NCI-H748 treated with DMSO at 0.1 percent for 48 hours (cell line): Measurements from ENCODE around the gene CASQ1.

Source experiments
- DNase-seq: peaks from one replicate; lab custom pipeline; 2025; lab: John Stamatoyannopoulos, UW

The CASQ1 gene

DNA sequence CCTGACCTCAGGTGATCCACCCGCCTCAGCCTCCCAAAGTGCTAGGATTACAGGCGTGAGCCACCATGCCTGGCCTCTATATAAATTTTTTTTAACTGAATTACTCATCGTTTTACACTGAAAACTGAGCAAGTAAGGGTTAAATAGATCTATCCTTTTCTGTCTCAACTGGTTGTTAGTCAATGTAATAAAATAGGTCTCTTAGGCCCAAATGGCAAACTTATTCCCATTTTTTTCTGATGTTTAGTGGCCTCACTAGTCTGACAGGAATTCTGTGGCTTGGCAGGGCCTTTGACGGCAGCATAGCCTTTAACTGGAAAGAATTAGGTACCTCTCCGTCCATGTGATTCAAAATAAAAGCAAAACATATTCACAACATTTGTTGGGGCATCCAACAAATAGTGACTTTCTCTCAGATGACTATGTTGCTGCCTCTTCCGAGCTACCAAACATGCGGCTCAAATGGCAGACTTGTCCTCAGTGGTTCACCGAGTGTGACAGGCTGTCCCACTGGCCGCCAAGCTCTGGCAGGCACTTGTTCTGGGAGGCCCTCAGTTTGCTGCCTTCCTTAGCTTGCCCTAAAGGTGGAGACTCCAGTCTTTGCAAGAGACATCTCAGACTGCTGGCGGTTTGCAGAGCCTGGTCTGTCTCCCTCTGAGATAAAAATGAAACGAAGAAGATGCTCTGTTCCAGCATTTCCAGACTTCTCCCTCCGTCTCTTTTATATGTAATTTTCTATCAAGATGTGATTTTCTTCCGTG, 21.6 kb upstream of the CASQ1 start:
- no peak for DNase-seq

DNA sequence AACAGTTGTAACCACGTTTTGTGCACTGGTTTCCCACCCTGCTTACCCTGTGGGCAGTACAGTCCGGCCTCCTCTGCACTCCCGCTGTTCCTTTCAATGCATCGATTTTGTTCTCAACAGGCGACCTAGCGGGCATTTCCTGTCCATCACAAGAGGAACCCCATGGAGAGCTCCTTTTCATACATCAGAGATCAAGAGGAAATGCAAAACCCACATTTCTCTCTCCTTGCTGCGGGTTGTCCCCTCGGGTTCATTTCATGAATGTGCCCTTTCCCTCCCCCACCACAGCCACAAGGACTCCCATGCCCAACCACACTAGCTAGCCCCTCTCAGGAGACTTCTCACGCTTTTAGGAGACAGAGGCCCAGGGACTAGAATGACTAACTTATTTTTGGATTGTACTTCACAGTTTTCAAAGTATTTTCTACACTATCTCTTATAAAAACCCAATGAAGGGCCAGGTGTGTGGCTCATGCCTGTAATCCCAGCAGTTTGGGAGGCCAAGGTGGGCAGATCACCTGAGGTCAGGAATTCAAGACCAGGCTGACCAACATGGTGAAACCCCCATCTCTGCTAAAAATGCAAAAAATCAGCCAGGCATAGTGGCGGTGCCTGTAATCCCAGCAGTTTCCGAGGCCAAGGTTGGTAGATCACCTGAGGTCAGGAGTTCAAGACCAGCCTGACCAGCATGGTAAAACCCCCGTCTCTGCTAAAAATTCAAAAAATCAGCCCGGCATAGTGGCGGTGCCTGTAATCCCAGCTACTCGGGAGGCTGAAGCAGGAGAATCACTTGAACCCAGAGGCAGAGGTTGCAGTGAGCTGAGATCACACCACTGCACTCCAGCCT, 20.6 kb upstream of the CASQ1 start:
- peak; percentile 71 for DNase-seq

DNA sequence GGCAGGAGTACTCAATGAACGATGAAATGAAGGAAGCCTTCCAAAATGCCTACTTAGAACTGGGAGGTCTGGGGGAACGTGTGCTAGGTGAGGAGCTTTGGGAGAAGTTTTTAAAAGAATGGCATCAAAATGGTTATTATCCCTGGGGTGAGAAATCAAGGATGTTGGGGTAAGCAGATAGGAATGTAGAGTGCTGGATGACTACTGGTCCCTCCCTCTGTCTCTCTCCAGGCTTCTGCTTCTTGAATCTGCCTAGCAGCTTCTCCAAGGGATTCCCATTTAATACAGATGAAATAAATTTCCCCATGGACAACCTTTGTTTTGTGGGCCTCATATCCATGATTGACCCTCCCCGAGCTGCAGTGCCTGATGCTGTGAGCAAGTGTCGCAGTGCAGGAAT, 19.0 kb upstream of the CASQ1 start:
- no peak for DNase-seq

DNA sequence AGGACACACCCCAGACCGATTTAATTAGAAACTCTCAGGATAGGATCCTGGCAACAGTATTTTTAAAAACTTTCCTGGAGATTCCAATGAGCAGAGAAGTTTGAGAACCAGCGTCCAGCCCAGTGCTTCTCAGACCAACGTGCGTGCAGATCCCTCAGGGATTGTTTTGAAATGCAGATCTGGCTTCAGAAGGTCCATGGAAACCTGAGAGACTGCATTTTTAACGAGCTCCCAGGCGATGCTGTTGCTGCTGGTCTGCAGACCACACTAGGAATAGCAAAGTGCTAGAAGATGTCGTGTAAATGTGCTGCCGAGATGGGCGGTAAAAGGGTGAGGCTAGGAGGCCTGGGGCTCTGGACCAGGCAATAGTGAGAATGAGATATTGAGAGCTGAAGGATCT, 18.4 kb upstream of the CASQ1 start:
- DNase-seq, result no peak

DNA sequence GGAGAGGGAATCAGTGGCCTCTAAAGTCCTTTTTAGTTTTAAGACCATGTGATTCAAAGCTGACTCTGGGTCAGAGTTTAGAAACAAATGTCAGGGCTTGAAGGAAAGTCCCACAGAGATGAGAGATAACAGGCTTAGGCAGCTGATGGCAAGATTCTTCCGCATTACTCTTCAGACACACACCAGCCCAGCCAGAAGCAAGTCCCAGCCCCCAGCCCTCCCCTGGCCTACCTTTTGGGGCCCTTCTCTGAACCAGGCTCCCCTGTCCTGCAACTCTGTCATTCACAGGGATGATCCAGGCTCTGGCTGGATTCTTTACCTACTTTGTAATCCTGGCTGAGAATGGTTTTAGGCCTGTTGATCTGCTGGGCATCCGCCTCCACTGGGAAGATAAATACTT, 13.1 kb upstream of the CASQ1 start:
- DNase-seq, result no peak

DNA sequence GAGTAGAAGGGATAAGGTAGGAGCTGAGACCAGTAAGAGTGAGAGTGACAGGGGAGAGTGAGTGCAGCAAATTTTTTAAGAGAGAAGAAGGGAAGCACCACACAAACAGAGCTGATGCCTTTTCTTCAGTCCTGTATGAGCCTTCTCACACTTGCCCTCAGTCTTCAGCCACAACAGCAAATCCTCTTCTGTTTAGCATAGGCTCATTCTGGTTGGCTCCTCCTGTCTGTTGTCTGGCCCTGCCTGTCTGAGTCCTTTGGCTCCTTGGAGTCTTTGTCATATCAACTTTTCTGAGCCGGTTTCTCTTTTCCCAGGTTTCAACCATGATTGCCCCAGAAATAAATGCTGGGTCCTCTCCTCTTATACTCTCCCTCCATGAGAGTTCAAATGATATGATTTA, 12.7 kb upstream of the CASQ1 start:
- no peak for DNase-seq

DNA sequence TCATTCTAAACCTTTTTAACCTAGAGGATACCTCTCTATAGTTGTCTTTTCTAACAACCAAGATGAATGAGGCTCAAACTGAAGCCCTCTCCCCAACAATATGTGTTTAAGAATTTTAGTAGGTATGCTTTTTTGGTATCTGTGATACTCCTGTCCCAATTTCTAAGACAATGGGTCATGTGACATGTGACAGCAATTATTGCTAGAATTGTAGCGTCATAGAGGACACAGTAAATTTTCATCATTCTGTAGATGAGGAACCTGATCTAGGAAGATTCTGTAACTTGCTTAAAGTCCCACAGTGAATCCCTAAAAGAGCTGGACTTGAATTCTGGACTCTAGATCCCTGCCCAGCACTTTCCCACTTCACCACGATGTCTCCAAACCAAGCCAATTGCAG, 11.6 kb upstream of the CASQ1 start:
- DNase-seq, result no peak

DNA sequence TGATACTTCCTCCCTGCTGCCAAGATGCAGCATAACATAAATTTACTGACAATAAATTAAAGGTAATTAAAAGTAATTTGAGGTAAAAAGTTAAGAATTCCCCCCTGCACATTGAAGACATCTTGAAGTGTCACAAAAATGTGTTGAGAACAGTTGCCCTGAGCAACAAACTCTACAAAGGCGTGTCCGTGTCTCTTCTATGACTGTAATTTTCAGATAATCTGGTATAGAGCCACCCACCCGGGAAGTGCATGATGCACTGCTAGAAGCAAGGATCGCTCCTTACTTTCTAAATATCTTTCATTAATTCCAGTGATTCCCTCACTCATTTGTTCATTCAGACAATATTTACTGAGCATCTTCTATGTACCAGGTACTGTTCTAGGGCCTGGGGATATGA, 11.0 kb upstream of the CASQ1 start:
- no peak for DNase-seq

DNA sequence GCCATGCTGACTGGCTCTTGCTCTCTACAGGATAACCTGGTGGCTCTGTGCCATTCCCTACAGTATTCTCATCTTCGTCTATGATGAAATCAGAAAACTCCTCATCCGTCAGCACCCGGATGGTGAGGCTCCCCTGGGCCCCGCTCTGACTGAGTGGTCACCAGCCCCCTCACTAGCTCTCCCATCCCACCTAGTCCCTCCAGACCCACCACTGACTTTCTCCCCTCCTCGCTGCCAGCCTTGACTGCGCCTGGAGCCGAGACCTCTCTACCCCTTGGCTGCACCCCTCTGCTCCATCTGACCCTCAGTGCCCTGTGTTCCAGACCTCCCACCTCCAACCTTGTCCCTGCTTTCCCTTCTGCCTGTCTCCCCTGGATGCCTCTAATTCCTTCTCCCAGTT, 4.1 kb upstream of the CASQ1 start:
- DNase-seq, result no peak

DNA sequence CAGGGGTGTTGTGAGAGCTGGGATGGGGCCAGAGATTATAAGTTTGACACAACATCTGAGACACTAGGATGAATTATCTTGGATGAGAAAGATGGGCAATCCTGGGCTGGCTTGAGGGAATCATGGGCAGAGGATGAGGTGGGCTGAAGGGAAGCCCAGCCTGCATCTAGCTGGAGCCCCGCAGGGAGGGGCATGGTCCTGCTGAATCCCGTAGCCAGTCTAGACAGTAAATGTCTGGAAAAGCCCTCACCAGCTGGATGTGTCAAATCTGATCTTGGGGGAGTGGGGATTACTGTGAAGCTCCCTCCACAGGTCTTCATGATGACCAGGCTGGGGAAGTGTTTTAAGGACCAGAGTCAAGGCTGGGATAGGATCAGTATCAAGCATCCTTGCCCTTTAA, 3.6 kb upstream of the CASQ1 start:
- DNase-seq, result no peak

DNA sequence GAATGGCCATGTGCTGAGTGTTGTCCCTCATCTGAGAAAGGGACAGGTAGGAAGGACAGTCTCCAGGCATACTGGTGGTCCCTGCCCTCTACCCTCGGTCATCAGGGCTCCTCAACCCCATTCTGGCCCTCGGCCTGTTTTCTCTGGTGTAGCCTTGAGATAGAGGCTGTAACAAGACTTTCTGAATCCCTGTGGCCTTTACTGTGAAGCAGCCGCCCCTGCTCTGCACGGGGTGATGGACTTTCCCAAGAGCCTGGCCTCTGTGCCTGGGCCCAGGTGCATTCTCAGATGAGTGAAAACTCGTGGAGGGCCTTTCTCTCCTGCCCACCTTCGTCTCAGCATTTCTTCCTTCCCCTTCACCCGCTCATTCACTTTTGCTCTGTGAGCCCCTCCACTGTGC, 3.0 kb upstream of the CASQ1 start:
- DNase-seq, result no peak

DNA sequence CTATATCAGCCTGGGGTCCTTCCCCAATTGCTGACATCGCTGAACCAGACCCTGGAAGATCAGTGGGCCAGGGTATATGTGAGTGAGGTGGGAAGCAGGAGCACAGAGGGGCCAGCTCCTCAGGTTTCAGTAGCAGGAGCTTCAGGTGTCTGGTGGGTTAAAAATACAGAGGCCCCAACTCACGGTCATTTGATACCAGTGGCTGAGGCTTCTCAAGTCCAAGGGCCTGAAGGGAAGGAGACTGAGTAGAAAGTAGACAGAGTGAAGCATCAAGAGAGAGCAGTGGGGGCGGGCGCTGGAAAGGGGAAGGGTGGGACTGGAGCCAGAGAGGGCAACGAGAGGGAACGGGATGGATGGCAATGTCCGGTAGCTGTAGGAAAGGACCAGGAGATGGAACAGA, 2.0 kb upstream of the CASQ1 start:
- DNase-seq, result no peak

DNA sequence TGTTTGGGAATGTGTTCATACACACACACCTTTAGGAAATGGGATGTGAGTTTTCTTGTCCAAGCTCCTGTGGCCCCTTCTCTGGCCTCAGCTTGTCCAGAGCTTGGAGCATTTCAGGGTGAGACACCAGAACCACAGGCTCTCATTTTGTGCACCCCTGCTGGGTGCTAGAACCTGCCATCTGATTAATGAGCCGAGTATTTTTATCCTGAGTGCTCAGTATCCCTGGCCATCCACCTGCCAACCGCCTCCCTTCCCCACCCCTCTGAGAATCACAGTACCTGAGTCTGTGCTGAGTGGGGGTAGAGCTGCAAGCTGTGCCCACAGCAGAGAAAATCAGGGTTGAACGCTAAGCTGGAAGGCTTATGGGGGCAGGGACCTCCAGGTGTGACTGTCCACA, 1.4 kb downstream of the CASQ1 start:
- no peak for DNase-seq

DNA sequence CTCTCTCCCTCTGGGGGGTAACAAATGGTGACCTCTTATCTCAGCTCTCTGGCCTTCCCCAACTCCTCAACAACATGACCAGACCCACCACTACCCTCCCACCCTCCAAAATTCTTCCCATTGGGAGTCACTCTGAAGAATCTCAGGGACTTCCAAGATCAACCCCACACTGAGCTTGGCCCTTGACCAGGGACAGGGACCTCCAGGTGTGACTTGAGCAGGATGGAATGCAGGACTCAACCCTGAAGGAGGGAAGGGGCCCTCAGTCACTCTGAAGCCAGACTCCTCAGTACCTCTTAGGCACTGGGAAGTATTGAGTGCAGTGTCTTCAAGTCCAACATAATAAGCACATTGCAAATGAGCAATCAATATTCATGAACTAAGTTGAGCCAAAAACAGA, 1.9 kb downstream of the CASQ1 start:
- DNase-seq, result no peak

DNA sequence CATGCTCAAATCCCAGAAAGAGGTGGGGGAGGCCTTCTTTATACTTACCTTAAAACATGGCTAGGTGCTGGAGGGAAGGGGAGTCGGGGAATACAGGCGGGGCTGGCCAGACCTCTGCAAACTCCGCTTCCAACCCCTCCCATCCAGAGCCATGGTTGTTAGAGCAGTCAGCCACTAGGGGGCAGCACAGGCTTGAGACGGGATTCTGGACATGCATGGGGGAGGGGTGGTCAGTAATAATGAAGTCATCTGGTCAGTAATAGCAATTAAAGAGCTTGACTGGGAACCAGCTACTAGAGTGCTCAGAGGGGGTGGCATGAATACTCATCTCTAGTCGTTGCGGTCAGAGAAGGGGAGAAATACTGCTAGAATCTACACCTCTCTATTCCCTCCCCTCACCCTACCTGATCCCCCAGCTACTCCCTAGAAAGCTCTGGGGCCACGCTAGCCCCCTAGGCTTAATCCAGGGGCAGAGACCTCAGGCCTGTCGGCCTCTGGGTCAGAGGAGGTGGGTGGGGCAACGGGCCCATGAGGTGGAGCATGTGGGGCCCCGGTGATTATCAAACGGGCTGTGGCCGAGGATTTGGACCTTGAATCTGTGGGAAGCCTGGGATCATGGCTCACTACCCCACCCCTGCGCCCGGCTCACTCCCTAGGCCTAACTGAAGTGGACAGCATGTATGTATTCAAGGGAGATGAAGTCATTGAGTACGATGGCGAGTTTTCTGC, 2.9 kb downstream of the CASQ1 start:
- DNase-seq, result peak; percentile 78

DNA sequence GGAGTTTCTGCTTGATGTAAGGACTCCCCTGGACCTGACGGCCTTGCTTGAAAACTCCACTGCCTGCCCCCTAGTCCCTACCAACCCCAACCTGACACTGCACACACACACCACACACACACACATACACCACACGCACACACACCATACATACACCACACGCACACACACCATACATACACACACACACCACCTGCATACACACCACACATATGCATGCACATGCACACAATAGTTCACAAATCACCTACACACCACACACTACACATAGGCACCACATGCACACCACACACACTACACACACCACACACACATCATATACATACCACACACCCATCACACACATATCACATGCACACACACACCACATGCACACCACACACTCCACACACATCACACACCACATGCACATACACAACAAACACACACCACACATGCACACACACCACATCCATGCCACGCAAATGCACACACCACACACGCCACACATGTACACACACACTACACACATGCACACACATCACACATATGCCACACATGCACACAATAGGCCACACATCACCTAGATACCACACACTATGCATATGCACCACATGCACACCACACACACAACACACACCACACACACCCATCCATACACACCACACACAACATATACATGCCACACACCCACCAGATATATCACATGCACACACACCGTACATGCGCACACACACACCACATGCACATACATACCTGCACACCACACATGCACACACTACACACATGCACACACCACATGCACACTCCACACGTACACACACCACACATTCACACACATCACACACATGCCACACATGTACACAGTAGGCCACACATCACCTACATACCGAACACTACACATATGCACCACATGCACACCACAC, 3.7 kb downstream of the CASQ1 start:
- DNase-seq, result no peak

DNA sequence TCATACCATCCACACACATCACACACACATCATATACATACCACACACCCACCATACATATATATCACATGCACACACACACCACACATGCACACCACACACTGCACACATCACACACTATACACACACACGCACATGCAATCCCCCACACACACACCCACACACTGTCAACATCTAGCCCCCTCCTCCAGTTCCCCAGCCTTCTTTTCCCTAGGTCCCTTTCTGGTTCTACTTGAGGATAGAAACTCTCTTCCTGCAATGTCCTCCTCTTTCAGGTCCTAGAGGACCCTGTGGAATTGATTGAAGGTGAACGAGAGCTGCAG, 4.3 kb downstream of the CASQ1 start:
- DNase-seq, result no peak

DNA sequence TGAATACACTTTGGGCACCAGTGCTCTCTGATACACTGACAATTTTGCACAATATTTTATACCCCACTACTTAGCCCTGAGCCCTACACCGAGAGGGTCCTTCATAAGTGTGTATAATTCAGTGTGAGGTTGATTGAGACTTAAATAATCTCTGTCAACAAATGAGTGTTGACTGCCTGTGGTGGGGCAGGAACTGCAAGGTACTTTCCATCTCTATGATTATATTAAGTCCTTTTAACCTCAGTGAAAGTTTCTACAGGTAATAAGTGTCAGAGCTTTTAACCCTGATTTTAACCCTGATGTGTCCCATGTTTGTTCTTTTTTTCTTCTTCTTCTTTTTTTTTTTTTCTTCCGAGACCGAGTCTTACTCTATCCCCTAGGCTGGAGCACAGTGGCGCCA, 5.8 kb downstream of the CASQ1 start:
- no peak for DNase-seq

DNA sequence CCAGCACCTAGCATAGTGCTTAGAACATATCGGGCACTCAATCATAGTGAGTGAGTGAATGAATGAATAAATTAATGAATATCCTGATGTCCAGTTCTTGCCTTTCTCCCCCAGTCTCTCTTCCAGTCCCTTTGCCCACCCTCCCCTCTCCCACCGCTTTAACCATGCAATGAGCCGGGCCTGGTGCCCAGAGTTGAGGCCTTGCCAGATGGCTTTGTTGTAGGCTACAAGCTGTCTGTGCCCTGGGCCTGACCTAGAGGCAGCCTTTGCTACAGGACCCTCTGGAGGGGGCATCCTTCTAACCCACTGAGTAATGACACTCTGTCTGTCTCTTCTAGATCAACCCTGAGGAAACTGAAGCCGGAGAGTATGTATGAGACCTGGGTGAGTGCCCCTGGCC, 6.9 kb downstream of the CASQ1 start:
- no peak for DNase-seq

DNA sequence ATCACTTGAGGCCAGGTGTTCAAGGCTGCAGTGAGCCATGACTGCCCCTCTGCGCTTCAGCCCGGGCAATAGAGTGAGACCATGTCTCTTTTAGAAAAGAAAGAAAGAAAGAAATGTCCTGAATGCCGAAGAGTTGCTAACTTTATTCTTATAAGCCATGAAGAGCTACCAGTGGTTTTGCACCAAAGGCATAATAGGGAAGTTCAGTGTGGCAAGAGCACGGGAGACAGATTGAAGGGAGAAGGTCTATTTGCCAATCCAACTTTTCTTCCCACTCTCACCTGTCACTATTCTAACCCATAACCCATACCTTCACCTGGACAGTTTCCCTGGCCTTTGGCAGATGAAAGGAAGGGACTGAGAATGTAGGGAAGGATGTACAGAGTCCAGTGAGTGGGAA, 10.4 kb downstream of the CASQ1 start:
- DNase-seq, result no peak

DNA sequence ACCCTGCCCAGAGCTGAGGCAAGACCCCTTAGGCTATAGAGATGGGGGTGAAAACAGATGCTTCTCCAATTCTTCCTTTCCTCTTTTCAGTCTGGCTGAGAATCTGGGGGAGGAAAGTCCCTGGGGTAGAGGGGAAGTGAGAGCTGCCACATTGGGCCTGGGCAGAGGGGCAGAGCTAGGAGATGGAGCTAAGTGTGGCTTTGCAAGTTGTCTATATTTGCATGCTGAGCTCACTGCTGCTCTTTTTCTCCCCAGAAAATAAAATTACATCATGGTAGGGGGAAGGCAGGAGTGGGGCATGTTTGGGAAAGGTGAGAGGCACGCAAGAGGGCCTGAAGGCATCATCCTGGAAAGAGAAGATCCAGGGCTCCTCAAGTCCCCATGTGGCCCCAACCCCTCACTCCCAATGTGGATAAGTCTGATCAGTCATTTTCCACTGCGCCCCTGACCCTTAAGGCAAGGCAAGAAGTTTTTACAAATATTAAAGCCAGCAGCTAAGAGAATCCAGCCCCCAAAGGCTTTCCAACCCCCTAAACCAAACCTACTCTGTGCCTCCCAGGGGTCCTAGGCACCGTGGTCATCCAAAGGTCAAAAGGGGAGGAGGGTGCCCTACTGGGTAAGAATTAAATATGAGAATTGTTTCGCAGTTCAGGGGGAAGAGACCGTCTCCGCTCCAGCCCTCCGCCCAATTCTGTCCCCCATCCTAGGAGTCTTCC, 14.3 kb downstream of the CASQ1 start:
- DNase-seq, result no peak
